HG03575 (cell line): Measurements from ENCODE around the gene TPPP3.

Experiments
- ATAC-seq: cut with Tn5 transposase; IDR thresholded peaks from one replicate; pipeline ENCODE4 v1.9.1; 2021; ENCODE audit not compliant: unreplicated experiment, insufficient number of reproducible peaks, low FRiP score; ENCODE audit errors: extremely low read depth

TPPP3 gene

DNA sequence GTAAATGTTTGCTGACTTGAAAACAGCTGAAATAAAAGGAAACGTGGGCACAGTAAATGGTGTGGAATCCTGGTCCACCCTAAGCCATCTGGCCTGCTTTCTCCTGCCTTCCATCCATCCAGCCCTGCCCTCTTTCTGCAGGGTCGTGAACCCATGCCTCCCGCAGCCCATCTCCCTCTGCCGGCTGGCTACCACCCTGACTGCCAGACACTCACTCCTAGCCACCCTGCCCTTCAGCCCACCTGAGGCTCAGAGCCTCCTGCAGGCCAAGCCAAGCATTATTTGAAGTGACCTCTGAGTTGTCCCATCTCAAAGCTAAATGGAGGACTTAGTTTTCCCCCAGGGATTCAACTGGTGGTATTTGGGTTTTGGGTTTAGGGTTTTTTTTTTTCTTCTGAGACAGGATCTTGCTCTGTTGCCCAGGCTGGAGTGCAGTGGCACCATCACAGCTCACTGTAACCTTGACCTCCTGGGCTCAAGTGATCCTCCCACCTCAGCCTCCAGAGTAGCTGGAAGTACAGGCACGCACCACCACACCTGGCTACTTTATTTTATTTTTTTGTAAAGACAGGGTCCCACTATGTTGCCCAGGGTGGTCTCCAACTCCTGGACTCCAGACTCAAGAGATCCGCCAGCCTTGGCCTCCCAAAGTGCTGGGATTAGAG, 14.6 kb upstream of the TPPP3 start:
- ATAC-seq: no peak

DNA sequence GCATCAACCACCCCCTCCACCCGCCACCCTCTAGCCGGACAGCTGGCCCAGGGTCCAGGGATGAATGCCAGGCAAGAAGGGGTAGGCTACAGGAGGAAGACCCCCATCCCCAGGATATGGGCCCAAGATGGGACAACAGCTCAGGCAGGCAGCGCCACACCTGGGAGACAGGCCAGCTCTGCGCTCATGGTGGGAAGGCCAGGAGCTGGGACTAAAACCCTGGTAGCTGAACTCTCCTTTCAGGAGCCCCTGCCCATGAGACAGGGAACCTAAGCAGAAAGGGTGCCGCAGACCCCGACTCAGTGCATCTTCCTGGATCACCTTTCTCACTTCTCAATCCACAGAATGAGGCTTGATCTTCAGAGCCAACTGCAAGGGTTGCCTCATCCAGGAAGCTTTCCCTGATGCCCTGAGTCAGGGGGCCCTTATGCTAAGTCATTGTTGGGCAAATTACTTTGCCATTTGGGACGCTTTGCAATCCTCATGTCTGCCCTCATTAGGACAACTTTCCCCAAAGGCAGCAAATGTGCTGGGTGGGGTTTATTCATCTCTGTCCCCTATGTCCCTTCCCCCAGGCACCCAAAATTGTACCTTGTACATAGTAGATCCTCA, 14.0 kb upstream of the TPPP3 start:
- ATAC-seq: no peak

DNA sequence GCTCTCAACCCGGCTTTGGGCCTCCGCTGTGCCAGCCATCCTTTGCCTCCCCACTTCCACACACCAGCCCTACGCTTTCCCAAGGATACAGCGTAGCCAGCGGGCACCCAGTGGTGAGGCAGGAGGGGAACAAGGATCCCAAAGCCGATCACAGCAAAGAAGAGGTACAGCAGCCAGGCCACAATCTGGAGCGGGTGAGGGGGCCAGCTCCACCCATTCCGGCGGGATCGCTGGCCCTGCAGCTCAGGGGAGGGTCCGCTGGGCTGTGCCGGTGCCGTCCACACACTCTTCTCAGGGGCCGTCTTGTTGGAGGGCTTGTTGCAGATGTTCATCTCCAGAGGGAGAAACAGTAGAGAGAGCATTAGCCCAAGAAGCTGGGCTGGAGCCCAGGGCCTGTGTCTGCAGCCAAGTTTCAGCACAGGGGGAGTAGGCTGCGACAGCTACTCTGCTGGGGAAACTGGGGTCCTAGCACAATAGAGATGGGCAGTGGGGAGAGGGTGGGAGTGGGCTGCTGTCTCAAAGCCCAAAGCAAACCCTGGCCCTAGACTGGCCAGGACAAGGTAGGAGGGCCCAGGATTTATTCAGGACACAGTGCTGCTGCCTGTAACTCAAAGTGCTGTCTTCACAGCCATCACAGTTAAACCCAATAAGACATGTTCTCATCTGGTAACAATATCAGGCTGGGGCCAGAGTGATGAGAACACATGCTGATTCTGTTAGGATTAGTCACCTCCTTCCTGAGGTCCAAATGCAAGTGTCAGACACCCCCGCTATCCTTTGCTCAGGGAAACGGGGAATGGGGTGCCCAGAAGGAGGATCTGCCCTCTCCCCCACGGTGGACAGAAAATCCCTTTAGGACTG, 13.0 kb upstream of the TPPP3 start:
- ATAC-seq: no peak

DNA sequence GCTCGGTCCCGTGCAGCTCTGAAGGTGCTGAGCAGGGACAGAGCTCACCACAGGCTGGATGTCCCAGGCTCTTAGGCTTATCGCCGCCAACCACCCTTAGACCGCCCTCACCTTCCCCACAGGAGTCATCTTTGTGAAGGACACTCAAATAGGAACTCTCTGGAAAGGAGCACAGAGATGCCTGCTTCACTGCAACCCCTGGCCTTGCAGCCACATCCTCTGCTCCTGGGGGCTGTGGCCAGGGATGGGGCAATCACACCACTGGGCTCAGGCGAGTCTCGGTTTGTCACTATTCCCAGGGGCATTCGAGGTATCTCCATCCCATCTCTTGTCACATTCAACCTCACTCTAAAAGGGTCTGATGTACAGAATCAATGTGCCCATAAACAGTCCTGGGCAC, 12.0 kb upstream of the TPPP3 start:
- no peak for ATAC-seq

DNA sequence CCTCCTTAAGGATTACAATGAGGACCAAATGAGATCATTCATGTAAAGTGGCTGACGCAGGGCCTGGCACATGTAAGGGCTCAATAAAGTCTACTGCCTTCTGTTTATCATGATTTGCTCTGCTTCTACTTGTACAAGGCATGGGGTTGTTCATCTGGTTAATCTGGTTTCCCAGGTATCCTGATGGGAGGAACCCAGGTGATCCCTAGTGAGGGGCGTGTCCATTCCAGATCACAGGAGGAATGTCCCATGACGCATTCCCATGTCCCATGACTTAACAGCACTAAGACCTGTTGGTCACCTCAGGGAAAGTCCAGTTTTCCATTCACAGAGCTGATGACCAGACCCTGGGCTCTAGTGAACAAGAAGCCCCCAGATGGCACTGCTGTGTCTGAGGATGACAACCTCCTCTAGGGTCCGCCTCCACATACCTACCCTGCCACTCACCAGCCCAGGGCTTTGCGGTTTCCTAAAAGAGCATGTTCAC, 11.5 kb upstream of the TPPP3 start:
- no peak for ATAC-seq

DNA sequence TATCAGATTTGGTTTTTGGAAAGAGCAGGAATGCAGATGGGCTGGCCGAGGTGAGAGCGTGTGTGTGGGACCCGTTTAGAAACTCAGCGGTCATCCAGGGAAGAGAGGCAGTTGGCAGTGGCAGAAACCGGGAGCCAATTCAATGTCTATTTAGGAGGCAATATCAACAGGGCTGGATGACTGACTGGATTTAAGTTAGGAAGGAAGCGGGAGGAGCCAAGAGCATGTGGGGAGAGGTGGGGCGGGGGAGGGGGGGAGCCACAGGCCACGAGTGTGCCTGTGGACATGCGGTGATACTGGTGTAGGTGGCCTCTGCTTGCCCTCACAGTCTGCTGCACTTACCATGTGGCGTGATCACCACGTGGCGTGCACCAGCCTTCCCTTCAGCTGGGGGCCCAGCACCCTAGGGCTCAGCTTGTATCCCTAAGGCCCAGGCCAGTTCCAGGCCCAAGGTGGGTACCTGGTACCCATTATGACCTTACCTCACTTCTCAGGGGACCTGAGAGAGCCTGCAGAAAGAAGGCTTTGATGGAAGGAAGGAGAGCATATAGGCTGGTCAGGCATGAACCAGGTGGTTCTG, 10.8 kb upstream of the TPPP3 start:
- ATAC-seq: no peak

DNA sequence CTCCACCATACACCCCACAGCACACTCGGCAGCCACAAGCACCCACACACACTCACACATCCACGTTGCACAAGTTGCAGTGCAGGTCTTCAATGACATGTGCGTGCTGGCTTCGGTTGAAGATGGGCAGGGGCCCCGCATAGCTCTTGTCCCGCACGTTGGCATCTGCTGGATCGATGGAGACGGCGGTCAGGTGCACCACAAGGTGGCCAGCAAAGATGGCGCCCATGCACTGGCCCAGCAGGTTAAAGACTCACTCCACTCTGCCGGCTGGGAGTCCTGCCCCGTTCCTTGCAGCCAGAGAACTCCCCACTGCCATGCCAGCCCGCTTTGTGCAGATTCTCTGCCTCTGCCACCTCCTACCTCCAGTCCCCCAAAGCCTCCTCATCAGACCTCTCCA, 7.6 kb upstream of the TPPP3 start:
- no peak for ATAC-seq

DNA sequence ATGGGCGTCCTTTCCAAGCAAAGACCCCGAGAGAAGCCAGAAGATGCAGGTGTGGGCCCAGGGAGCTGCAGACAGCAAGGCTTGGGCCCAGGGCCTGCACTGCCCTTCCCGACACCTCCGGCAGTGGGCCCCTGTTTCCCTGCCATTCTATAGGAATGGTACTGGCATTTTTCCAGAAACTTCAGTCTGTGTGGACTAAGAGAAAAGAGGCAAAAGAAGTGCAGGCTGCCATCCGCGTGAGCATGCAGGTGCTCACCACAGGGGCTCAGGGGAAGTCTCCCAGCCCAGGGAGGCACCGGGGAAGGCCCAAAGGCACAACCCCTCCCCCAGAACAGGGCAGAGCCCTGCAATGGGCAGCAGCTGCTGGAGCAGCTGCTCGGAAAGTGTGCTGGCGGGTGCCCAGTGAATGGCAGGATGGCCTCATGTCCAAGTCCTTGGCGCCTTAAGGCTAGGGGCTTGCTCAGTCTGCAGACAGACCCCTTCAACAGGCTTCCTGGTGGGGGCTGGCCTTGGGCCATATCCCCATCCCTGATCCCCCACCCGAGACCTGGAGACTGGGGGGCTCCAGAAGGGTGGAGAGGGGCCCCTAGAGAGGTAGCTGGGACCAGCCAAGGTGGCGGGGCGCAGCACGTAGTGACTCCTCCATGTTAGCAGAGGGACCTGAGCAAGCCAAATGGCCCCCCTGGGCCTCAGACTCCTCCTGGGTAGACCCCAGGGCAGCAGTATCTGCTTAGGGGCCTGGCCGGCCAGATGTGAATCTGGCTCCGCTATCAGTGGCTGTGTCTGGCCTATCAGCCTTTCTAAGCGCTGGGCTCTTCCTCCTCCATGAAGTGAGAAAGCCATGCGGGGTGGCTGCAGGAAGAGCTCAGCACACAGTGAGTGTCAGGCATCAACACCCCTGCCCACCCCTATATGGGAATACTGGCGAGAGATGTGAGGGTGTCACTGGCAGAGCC, 6.7 kb upstream of the TPPP3 start:
- ATAC-seq: no peak

DNA sequence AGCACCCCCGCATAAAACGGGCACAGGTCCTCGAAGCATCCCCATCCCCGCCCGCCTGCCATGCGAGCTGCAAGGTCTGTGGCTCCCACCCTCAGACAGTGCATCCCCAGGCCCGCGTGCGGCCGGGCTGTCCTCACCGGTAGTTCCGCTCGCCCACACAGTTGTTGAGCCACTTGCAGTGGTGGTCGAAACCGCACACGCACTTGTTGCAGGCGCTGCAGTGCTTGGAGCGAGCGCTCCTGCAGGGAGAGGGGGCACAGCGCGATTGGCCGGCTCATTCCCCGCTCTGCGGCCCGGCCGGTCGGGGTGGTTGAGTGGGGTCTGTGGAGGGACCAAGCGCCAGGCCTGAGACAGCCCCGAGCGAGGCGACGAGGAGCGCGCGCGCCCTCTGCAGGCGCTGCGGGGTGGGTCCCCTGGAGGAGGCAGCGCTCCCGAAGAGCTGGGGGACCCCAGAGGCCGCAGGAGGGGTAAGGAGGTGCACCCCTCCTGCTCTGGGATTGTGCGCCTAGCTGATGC, 6.0 kb upstream of the TPPP3 start:
- no peak for ATAC-seq

DNA sequence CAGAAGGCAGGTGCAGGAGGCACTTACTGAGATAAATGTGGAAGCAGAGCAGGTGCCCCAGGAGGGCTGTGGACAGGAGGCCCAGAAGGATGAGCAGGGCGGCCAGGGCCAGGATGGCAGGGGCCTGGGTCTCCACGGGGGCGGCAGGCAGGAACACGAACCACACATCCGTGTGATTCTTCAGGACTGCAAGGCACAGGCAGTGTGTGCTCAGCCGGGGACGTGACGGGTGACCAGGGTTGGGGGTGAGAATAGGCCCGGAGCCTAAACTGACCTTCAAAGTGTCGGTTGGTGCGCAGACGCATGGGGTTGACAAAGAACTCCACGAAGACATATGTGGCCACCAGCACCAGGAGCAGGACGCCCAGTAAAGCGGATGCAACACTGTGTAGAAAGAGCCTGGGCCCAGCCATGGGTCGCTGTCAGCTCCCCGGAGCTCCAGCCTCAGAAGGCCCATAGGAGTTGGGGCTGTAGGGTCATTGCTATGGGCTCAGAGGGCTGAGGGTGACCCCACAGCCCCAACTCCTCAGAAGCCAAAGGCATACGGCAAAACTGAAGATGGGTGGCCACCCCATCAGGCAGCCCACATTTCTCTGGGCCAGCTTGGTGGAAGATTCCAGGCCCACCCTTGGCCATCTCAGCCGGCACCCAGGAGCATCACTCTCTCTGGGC, 5.4 kb upstream of the TPPP3 start:
- no peak for ATAC-seq

DNA sequence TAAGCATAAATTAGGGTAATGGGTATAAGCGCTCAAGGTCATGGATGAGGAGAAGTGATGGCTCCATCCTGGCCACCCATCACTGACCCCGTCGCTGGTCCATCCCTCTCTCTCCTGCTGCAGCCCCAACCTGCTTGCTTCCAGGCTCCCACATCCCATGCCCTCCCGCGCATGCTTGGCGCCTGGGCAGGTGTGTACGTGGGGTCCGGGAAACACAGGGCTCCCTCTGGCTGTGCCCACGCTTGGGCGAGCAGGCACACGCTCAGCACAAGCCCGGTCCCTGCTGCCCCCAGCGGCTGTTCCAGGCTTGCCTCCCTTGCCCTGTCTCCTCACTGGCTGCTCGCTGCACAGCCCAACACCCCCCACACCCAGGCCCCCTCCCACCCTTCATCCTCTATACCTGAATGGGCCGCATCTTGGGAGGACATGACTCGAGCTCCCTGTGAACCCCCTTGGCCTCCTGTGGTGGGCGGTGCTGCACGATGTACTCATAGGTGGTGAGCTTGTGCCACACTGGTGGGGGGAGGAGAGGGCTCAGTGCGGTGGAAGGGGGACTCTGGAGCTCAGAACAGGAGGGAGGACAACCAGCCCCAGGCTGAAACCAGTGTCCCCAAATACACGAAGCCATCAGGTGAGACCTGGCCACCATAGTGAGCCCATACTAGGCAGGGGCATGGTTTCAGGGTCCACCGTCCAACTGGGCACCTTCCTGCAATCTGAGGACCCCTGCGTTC, 4.7 kb upstream of the TPPP3 start:
- ATAC-seq: no peak

DNA sequence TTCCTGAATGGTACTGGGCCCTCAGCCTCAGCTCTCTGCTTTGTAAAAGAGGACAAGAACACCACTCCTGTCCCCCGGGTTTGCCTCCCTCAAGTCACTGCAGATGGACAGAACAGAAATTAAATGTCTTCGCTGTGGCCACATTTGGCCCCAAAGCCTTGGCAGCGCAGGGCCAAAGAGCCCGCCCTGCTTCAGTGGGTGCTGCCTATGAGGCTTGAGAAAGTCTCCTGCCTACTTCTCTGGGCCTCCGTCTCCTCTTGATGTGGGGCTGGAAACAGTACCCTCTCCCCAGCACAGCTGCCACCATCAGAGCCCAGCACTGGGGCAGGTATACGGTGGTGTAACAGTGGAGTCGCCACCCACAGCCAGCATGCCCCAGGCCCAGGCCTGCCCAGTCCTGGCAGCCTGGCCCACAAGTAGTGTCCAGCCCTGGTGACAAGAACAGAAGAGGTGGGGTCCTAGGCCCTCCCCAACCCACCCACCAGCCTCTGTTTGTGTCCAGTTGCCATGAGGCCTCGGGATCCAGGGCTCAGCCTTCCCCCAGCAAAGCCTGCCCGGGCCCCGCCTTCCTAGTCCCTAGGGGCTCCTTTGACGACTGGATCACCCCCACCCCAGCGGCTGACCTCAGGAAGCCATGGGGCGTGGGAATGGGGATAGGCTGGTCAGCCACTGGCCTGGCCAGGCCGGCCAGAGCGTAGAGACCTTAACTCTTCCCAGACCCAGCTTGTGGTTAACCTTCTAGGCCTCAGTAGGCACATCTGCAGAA, 3.9 kb upstream of the TPPP3 start:
- ATAC-seq: no peak

DNA sequence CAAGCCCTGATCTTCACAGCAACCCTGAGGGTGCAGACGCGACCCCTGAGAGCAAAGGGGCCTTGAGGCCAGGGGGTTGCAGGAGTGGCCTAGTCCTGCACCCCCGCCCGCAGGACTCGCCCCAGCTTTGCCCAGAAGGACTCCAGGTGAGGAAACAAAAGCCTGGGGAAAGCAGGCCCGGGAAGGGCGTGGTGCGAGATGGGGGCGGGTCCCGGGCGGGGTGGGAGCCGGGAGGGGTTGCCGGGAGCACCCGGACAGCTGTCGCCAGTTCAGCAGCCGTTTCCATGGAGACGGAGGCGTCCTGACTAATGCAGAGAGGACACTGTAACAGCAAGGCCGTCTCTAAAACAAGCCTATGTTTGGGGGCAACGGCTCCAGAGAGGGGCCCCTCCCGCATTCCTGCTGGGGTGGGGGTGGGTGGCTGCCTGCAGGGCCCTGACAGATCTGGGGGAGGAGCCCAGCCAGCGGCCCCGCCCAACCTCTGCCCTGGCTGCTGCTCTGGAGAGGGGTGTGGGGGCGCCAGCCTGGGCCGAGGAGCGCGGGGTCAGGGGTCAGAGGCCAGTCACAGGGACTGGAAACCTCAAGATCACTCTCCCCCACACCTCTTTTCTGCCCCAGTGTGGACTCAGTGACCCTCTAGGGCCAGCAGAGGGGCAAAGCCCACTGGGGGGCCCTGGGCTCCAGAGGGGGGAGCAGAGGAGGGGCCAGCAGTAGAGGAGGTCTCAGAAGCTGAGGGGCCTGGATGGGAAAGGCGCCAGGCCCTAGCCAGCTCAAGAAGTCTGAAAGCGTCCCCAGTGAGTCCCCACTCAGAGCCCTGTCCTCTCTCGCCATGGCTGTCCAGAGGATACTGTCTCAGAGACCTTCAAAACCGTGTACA, 3.1 kb upstream of the TPPP3 start:
- no peak for ATAC-seq

DNA sequence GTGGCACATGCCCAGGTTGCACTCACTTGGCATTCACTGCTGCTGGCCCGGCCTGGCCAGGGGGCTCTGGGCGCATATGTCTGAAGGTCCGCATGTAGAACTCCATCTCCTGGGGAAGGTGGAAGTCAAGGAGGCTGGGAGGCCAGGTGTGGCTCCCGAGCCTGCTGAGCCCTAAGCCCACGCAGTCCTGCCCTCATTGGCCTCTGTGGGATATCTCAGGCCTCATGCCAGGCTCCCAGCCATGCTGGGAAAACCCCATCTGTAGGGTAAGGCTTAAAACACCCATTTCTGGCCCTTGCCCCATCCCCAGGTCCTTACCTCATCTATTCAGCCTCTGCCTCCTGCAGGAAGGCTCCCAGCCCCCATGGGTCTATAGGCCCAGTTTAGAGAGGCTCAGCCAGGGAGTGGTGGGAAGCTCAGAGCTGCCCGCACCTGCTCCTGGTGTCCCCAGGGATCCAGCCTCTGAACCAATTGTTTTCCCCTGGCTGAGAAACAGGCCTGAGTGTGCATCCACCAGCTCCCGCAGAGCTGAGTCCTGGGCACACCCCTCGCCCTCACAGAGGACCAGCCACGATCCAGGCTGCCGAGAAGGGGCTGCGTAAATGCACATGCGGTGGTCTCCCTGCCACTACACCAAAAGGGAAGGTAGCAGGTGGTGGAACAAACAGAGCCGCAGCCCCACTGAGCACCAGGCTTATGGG, 2.3 kb upstream of the TPPP3 start:
- no peak for ATAC-seq

DNA sequence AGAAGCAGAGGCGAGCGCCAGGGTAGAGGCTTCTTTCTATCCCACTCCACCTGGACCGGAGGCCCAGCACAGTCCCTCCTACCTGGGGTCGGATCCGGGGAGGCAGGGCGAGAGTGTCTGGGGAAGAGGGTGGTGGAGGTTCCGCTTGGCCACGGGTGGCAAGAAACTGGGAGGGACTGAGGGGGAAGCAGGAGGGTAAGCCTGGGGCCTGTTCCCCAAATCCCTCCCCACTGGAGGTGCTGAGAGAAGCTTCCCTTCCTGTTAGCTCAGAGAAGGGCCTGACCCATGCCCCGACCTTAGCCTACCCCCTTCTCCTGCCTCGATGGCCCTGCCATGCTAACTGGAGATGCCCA, 1.8 kb upstream of the TPPP3 start:
- no peak for ATAC-seq
